Right ventricle myocardium superior (tissue), 1 donor: ENCODE measurements around the gene ZNF17. TPM values are rescaled to one million over a fixed set of nuclear protein-coding genes. Genes with fewer than 3 reads are reported as not detected.
"Not testable (repeated sequence)": the region's sequence is repeated elsewhere in the genome, so short reads cannot be mapped to it uniquely, and the experiment has no call there.

Experiments
- ATAC-seq: fragments of 200-7000 bp; cut with Tn5 transposase; one replicate; pipeline ENCODE4 v1.9.1; 2020; ENCODE audit warnings: mild to moderate bottlenecking; ENCODE audit not compliant: poor library complexity
- DNase-seq: peaks from one replicate; pipeline ENCODE4 v3.0.0-alpha.2; 2020
- intact Hi-C: fragments of 100-400 bp; cut with DNase I; formaldehyde crosslinking; loops from one replicate; pipeline ENCODE4 v1.11.2; 2022
- long read RNA-seq: library from polyadenylated mRNA; unstranded; transcript quantifications from one replicate; pipeline ENCODE4 v2.0.0, GENCODE V29; 2021
- total RNA-seq: library from RNA; stranded (reverse); fragmentation: NEBNext Ultra II Directional; extraction: Animal tissue kit (Norgen Biotek cat#: 25700); gene quantifications from one replicate; pipeline ENCODE4 v1.2.1, GENCODE V29; 2021
- donor health status: DM: no; HTN: yes; CAD: no; lungs with severe emphysema.

Gene ZNF17
- 10.1 TPM for total RNA-seq
- long read RNA-seq, transcript ZNF17-201 (4 exons, 2,716 nt): major isoform, 9 of 10 reads
- long read RNA-seq, partial matches to known transcripts: 0 of 10 reads
- long read RNA-seq, other reads (novel, unspliced or antisense): 1 of 10 reads

- ATAC-seq (peak; percentile 100), DNase-seq (peak; percentile 97)
- intact Hi-C loops: no loop called here
Observed at GRCh38 chr19:57410877-57411671, at the start of gene ZNF17. Gene ZNF17, plus strand, starts transcription at chr19:57411161. Its CDS starts 2,455 bp downstream, at chr19:57413616.

GRCh38 chr19:57362419-57362818 is 48.5 kb upstream of the ZNF17 start:
- intact Hi-C loops: no loop called here
- ATAC-seq (no peak), DNase-seq (no peak)

- intact Hi-C loops: no loop called here
- ATAC-seq: peak; percentile 98
- peak; percentile 100 for DNase-seq
Observed at GRCh38 chr19:57362997-57363687, 47.8 kb upstream of the ZNF17 start, which contains the start of the genes TRAPPC2B and ZNF547. Gene TRAPPC2B, plus strand, starts transcription at chr19:57363551. Its CDS starts 1,283 bp downstream, at chr19:57364834. Gene ZNF547, plus strand, starts transcription at chr19:57363551. Its CDS starts 5,005 bp downstream, at chr19:57368556.

- intact Hi-C loops: no loop called here
- ATAC-seq (peak; percentile 1), DNase-seq (no peak)
Observed at GRCh38 chr19:57363688-57364181, 47.2 kb upstream of the ZNF17 start.

- ATAC-seq: no peak
- intact Hi-C loops: no loop called here
Observed at GRCh38 chr19:57366776-57367175, 44.2 kb upstream of the ZNF17 start.

GRCh38 chr19:57374179-57374578 is 36.8 kb upstream of the ZNF17 start:
- intact Hi-C loops: no loop called here
- no peak for DNase-seq
- ATAC-seq: no peak

More at GRCh38 chr19:57366776-57367175, 44.2 kb upstream of the ZNF17 start:
- DNase-seq: no peak

- intact Hi-C loops, ATAC-seq, DNase-seq: not testable (repeated sequence)
Observed at GRCh38 chr19:57374647-57375046, 36.3 kb upstream of the ZNF17 start.

- no peak for DNase-seq
- ATAC-seq: no peak
- intact Hi-C loops: no loop called here
Observed at GRCh38 chr19:57376151-57376550, 34.8 kb upstream of the ZNF17 start.

GRCh38 chr19:57377498-57378146 is 33.3 kb upstream of the ZNF17 start:
- ATAC-seq (no peak), DNase-seq (no peak)
- intact Hi-C loops: no loop called here

- DNase-seq (no peak), ATAC-seq (no peak)
- intact Hi-C loops: no loop called here
Observed at GRCh38 chr19:57380923-57381322, 30.0 kb upstream of the ZNF17 start.

- DNase-seq (no peak), ATAC-seq (no peak)
- intact Hi-C loops: no loop called here
Observed at GRCh38 chr19:57382806-57383488, 28.0 kb upstream of the ZNF17 start.

GRCh38 chr19:57389194-57389729 is 21.7 kb upstream of the ZNF17 start:
- DNase-seq (no peak), ATAC-seq (no peak)
- intact Hi-C loops: no loop called here

GRCh38 chr19:57389730-57390598 is 21.0 kb upstream of the ZNF17 start, which contains the start of gene ZNF548:
Gene ZNF548, plus strand, starts transcription at chr19:57389854. Its CDS starts 246 bp downstream, at chr19:57390100.
- peak; percentile 97 for DNase-seq
- intact Hi-C loops: no loop called here
- ATAC-seq: peak; percentile 99

- DNase-seq (no peak), ATAC-seq (no peak)
- intact Hi-C loops: no loop called here
Observed at GRCh38 chr19:57395710-57396109, 15.3 kb upstream of the ZNF17 start.

GRCh38 chr19:57398868-57399267 is 12.1 kb upstream of the ZNF17 start:
- DNase-seq (no peak), ATAC-seq (no peak)
- intact Hi-C loops: no loop called here

GRCh38 chr19:57403737-57404563 is 7.0 kb upstream of the ZNF17 start:
- no peak for ATAC-seq
- DNase-seq: no peak
- intact Hi-C loops: loop anchor here (10.0 kb wide), 1 partner anchor 751 kb away; the partner anchor contains the start of gene ZNF329
